HG03565 (cell line): Measurements from ENCODE around the gene HSD3B7.

Source experiments
- ATAC-seq: cut with Tn5 transposase; IDR thresholded peaks from one replicate; pipeline ENCODE4 v1.9.1; 2021; ENCODE audit warnings: mild to moderate bottlenecking, moderate library complexity; ENCODE audit not compliant: unreplicated experiment

The HSD3B7 gene

GRCh38 chr16:30982548-30983288, 2.3 kb upstream of the HSD3B7 start:
- ATAC-seq = no peak

- ATAC-seq = no peak
These were observed 1.6 kb upstream of the HSD3B7 start for GRCh38 chr16:30983289-30983889.

- no peak for ATAC-seq
These were observed 953 bp upstream of the HSD3B7 start for GRCh38 chr16:30983898-30984610.

GRCh38 chr16:30985401-30986128, 558 bp downstream of the HSD3B7 start:
- ATAC-seq = no peak

- no peak for ATAC-seq
These were observed 1.4 kb downstream of the HSD3B7 start for GRCh38 chr16:30986129-30986991.

- ATAC-seq = no peak
These were observed 2.7 kb downstream of the HSD3B7 start for GRCh38 chr16:30987581-30988190.

GRCh38 chr16:30989469-30990047, 4.6 kb downstream of the HSD3B7 start:
- ATAC-seq = no peak

GRCh38 chr16:30990105-30990504, 5.1 kb downstream of the HSD3B7 start:
- no peak for ATAC-seq

GRCh38 chr16:30991052-30991451, 6.0 kb downstream of the HSD3B7 start:
- ATAC-seq = no peak

- ATAC-seq = no peak
These were observed 7.3 kb downstream of the HSD3B7 start for GRCh38 chr16:30992276-30992780.

GRCh38 chr16:30992931-30993816, 8.2 kb downstream of the HSD3B7 start:
- no peak for ATAC-seq

GRCh38 chr16:30995927-30996323, 10.9 kb downstream of the HSD3B7 start:
- ATAC-seq = no peak

- no peak for ATAC-seq
These were observed 11.4 kb downstream of the HSD3B7 start for GRCh38 chr16:30996324-30996984.

GRCh38 chr16:30996985-30997724, 12.1 kb downstream of the HSD3B7 start:
- peak; percentile 59 for ATAC-seq

GRCh38 chr16:30997725-30998711, 13.0 kb downstream of the HSD3B7 start:
- no peak for ATAC-seq
